OCI-LY1 (cell line): ENCODE measurements around the gene MORN5.

ENCODE experiments used
- EZH2 ChIP-seq: fragments of 200-600 bp; sonication (generic), shearing (Covaris generic); IDR thresholded peaks from 2 replicates; pipeline ENCODE4 v1.8.0; 2017; ENCODE audit warnings: borderline replicate concordance, mixed run types, mild to moderate bottlenecking, antibody characterized with exemption, low read length, moderate library complexity, mixed read lengths
- TF ChIP-seq, protein P1 (sequence below): fragments of 200-600 bp; sonication (generic), shearing (Covaris generic); IDR thresholded peaks from 2 replicates; pipeline ENCODE4 v1.5.1; 2017; ENCODE audit warnings: mild to moderate bottlenecking, antibody characterized with exemption, low read length, moderate library complexity, mixed read lengths

GRCh38 chr9:122179054-122179689 is 19.5 kb downstream of the MORN5 start:
- TF ChIP-seq, protein P1, sequence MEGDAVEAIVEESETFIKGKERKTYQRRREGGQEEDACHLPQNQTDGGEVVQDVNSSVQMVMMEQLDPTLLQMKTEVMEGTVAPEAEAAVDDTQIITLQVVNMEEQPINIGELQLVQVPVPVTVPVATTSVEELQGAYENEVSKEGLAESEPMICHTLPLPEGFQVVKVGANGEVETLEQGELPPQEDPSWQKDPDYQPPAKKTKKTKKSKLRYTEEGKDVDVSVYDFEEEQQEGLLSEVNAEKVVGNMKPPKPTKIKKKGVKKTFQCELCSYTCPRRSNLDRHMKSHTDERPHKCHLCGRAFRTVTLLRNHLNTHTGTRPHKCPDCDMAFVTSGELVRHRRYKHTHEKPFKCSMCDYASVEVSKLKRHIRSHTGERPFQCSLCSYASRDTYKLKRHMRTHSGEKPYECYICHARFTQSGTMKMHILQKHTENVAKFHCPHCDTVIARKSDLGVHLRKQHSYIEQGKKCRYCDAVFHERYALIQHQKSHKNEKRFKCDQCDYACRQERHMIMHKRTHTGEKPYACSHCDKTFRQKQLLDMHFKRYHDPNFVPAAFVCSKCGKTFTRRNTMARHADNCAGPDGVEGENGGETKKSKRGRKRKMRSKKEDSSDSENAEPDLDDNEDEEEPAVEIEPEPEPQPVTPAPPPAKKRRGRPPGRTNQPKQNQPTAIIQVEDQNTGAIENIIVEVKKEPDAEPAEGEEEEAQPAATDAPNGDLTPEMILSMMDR = no peak
- no peak for TF ChIP-seq EZH2
